Brain pericyte (primary cell): Measurements from ENCODE around the gene FBXO44.

Experiments
- DNase-seq: peaks from one replicate; pipeline ENCODE4 v3.0.0-alpha.2; 2012; ENCODE audit warnings: low read depth, low spot score

The FBXO44 gene

GRCh38 chr1:11658542-11658941, 3.9 kb downstream of the FBXO44 start:
- DNase-seq, result no peak

DNA sequence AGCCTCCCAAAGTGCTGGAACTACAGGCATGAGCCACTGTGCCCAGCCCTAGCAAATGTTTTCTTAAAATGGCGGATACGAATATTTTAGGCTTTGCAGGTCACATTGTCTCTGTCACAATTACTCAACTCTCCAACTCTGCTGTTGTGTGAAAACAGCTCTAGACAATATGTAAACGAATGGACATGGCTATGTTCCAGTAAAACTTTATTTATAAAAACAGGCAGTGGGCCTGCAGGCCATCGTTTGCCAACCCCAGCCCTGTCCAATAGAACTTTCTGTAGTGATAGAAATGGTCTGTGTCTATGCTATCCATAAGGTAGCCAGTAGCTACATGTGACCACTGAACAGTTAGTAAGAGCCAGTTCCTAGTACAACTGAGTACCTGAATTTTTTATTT, 5.1 kb downstream of the FBXO44 start:
- no peak for DNase-seq

DNA sequence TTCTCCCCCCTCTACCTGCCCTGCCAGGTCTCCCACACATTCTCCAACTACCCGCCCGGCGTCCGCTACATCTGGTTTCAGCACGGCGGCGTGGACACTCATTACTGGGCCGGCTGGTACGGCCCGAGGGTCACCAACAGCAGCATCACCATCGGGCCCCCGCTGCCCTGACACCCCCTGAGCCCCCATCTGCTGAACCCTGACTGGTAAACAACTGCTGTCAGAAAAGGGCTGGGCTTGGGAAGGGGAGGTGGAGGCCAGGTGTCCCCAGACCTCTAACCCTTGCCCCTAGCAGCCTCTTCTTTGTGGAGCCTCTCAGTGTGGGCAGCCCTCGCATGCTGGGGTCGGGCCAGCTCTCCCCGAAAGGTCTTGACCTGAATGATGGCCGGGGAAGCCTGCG, 6.4 kb downstream of the FBXO44 start:
- DNase-seq, result no peak

DNA sequence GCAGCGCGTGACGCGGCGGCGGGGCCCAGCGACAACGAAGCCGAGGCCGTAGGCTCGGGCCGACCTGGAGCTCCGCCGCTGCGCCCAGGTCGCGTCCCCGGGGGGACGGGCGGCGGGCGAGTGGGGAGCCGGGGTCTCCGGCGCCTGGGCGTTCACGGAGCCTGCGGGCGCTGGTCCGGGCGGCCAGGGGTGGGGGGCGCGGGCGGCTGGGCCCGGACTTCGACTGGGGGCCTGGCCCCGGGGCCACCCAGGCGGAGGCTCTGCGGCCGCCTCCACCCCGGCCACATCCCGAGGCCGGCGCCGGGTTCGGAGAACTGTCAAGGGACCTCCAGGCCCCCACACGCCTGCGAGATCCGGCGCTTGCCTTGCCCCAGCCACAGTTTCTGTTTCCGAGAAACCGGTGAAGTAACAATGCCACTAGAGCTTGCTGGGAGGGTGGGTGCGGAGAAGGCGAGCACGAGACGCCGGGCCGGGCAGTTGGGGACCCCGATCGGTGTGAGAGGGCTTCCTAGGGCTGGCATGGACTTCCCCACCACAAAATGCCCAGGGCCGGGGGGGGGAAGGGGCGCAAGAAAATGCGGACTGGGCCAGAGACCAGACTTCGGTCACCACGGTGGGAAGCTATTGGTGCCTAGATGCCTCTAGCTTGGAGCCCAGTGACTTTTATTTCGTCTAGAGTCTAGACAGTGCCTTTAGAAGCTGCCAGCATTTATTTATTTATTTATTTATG, 9.8 kb downstream of the FBXO44 start:
- DNase-seq, result no peak

DNA sequence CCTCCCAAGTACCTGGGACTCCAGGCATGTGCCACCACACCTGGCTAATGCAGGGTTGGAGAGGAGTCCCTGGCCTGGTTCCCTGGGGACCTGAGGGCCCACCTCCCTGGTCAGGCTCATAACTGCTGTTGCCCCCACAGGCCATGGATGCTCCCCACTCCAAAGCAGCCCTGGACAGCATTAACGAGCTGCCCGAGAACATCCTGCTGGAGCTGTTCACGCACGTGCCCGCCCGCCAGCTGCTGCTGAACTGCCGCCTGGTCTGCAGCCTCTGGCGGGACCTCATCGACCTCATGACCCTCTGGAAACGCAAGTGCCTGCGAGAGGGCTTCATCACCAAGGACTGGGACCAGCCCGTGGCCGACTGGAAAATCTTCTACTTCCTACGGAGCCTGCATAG, 13.8 kb downstream of the FBXO44 start:
- DNase-seq, result no peak

DNA sequence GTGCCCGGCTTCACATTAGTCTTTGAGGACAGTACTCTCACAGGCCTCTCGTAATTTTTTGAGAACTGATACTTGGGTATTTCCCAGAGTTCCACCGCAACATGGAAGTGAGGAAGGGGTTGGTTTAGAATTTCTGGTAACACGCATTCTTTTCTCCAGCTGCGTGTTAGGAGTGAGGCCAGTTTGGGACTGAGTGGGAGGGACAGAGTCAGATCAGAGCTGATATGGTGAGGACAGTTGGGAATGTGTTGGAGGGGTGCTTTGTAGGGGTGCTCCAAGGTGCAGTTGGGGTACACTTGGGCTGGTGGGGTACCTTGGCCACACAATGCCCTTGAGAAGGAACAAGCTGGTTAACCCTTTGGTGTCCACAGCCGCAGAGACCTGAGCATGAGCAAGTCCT, 16.1 kb downstream of the FBXO44 start:
- DNase-seq, result no peak

GRCh38 chr1:11671205-11671543, 16.5 kb downstream of the FBXO44 start:
- no peak for DNase-seq

GRCh38 chr1:11671544-11672286, 17.0 kb downstream of the FBXO44 start:
- no peak for DNase-seq

GRCh38 chr1:11673089-11673769, 18.6 kb downstream of the FBXO44 start:
- no peak for DNase-seq

DNA sequence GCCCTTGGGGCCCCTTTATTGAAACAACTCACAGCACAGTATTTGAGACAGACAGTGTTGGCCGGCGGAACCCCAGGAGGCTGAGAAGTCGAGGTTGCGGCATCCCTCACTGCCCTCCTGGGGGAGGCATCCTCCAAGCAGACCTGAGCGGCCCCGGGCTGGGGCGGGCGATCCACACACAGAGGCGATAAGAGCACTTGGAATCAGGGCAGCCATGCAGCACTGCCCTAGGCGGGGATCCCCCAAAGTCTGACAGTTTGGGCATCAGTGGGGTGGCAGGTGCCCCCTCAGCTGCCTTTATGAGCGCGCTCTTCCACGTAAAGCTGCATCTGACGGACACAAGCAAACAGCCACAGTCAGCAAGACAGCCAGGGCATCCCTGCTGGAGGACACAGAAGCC, 19.8 kb downstream of the FBXO44 start:
- no peak for DNase-seq

DNA sequence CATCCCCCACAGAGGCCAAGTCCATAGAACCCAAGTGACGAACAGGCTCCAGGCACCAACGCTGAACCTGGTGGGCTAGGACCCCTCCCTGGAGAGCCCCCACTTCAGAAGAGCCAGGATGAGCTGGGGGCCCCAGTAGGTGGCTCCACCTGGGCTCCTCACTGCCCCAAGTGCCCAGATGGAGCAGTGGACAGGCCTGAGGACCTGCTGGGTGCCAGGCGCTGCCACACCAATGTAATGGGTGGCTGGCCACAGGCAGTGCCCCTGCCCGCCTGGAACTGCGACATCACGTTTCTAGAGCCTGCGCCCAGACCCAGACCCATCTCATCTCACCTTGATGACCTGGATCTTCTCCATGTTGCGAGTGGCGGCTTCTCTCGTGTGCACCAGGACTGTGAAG, 20.6 kb downstream of the FBXO44 start:
- no peak for DNase-seq

- no peak for DNase-seq
Measured at GRCh38 chr1:11676386-11677103, 21.9 kb downstream of the FBXO44 start.

DNA sequence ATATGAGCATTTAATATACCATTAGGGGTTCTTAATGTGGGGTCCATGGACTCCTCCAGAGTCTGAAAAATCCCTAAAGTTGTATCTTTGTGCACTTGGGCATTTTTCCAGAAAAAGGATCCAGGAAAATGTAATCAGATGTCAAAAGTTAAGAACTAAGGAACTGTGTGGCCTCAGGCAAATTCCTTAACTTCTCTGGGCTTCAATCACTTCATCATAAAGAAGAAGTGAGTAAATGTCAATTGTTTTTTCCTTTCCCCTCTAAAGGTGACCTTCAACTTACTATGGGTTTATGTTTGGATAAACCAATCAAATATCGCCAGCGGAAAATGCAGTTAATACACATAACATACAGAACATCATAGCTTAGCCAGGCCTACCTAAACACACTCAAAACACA, 23.8 kb downstream of the FBXO44 start:
- no peak for DNase-seq

- no peak for DNase-seq
Measured at GRCh38 chr1:11680270-11681070, 25.8 kb downstream of the FBXO44 start.

- DNase-seq, result no peak
Measured at GRCh38 chr1:11681071-11681771, 26.5 kb downstream of the FBXO44 start, which contains the start of gene MAD2L2. MAD2L2 (minus strand) TSS chr1:11681148; CDS start chr1:11680601, 547 bp downstream.

DNA sequence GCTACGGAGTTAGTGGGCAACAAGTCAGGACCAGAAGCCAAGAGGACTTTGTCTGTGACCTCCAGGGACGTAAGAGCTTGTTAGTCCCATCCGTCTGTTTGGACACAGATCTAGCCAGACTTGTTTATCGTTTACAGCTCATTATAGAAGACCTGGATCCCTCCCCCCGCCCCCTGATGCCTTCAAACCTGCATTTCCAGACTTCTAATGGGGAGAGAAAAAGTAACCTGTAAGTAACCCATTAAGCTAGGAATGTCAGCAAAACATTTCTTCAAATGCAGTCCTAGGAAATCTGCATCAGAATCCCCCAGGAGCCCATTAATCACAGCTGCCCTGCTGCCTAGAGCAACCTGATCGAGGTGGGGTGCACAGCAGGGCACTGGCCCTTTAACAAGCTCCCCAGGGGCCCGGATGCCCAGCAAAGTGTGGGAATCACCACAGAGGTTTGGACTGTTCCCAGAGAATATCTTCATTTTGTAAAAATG, 27.7 kb downstream of the FBXO44 start:
- no peak for DNase-seq

DNA sequence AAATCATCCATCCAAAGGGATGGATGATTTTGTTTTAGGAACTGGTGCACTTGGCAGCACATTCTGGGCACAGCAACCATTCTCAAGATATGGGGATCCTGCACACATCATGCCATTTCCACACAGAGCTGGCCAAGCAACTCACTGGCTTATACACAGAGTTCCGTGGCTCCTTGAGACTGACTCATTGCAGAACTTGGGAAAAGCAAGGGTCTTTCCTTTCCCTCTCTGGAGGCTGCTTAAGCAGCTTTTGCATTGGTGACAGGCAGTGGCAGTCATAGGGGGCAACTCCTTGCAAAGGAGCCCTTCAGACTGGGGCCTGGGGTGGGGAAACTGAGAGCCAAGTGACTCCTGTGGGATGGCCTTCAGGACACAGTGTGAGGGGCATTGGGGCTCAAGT, 28.1 kb downstream of the FBXO44 start:
- no peak for DNase-seq

DNA sequence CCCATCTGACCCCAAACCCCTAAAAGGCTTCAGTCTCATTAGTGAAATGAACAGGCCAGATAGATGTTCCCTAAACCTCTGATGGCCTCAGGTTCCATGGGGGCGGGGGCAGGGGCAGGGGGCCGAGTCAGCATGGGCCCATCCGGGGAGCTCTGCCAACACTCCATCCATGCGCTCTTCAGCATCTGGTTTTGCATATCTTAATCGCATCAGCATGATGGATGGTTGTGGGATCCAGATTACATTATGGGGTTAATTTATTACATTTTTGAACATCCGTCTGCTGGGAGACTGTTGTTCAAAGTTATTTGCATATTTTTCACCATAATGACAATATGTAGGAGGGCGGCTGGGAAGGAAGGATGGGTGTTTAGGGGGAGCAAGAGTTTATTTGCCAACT, 29.4 kb downstream of the FBXO44 start:
- no peak for DNase-seq

DNA sequence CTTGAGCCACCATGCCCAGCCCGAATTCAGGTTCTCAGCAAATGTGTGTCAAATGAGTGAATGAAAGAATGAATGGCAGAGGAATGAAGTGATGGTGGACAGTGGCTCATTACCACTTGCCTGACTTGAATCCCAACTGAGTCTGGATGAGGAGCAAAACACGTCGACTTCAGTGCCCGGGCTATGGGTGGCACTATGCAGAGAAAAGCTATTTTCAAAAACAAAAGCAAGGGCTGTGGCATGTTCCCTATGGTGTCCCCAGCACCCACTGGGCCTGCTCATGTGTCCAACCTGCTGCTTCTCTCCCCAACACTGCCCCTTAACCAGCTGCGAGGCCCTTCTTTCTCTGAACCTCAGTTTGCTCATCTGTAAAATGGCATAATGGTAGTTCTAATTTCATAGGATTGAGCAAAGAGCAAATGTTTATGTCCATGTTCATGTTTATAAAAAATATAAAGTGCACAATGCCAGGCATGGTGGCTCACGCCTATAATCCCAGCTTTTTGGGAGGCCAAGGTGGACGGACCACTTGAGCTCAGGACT, 30.6 kb downstream of the FBXO44 start:
- DNase-seq, result no peak

DNA sequence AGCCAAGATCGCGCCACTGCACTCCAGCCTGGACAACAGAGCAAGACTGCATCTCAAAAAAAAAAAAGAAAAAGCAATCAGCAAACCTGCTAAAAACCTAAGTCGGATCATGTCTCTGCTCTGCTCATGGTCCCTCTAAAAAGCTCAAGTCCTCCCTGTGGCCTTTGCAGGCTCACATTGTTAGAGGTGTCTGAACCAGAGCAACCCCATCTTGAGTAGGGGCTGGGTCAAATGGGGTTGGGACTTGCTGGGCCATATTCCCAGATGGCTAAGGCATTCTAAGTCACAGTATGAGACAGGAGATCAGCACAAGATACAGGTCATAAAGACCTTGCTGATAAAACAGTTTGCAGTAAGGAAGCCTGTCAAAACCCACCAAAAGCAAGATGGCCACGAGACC, 33.8 kb downstream of the FBXO44 start:
- no peak for DNase-seq
